ENCODE data around the gene LY6G5C. TPM values are rescaled to one million over a fixed set of nuclear protein-coding genes. Genes with fewer than 3 reads are reported as not detected.

LY6G5C gene
- 1.0 and 2.2 TPM in 2 replicates for total RNA-seq

GRCh38 chr6:31680226-31681134 is at the start of gene LY6G5C:
TSS of gene LY6G5C (minus strand) at chr6:31681067. CDS start at chr6:31680373, 694 bp downstream.

GRCh38 chr6:31728767-31729514 is 48.1 kb upstream of the LY6G5C start, which contains the start of gene DDAH2:
TSS of gene DDAH2 (minus strand) at chr6:31729299. CDS start at chr6:31729161, 138 bp downstream.

GRCh38 chr6:31723245-31723979 is 42.5 kb upstream of the LY6G5C start, which contains the start of gene MPIG6B:
TSS of gene MPIG6B (plus strand) at chr6:31723373. CDS start at chr6:31723384, 11 bp downstream.

GRCh38 chr6:31721351-31722020 is 40.6 kb upstream of the LY6G5C start, which contains the start of gene LY6G6C:
TSS of gene LY6G6C (minus strand) at chr6:31721746. CDS start at chr6:31721679, 67 bp downstream.

GRCh38 chr6:31715022-31715958 is 34.4 kb upstream of the LY6G5C start, which contains the start of gene LY6G6D:
TSS of gene LY6G6D (plus strand) at chr6:31715348. CDS start at chr6:31715356, 8 bp downstream.

GRCh38 chr6:31706599-31706998 is 25.7 kb upstream of the LY6G5C start, which contains the start of gene LY6G6F:
TSS of gene LY6G6F (plus strand) at chr6:31706866. CDS start at chr6:31706907, 41 bp downstream.

GRCh38 chr6:31702819-31703716 is 22.2 kb upstream of the LY6G5C start, which contains the start of gene ABHD16A:
TSS of gene ABHD16A (minus strand) at chr6:31703324. CDS start at chr6:31703281, 43 bp downstream.

GRCh38 chr6:31669676-31670075 is 11.2 kb downstream of the LY6G5C start, which contains the start of gene LY6G5B:
TSS of gene LY6G5B (plus strand) at chr6:31669976. CDS start at chr6:31670951, 975 bp downstream.

GRCh38 chr6:31665501-31666336 is 15.1 kb downstream of the LY6G5C start, which contains the start of gene CSNK2B:
TSS of gene CSNK2B (plus strand) at chr6:31666080. CDS start at chr6:31666832, 752 bp downstream.

GRCh38 chr6:31664790-31665500 is 15.9 kb downstream of the LY6G5C start, which contains the start of gene GPANK1:
TSS of gene GPANK1 (minus strand) at chr6:31664997. CDS start at chr6:31664478, 519 bp downstream.

GRCh38 chr6:31660381-31661261 is 20.2 kb downstream of the LY6G5C start, which contains the start of gene C6orf47:
TSS of gene C6orf47 (minus strand) at chr6:31660778. CDS start at chr6:31659947, 831 bp downstream.

GRCh38 chr6:31655349-31656237 is 25.3 kb downstream of the LY6G5C start, which contains the start of gene APOM:
TSS of gene APOM (plus strand) at chr6:31655894. CDS start at chr6:31655967, 73 bp downstream.

